ENCODE measurements around the gene STOX2.

DNA sequence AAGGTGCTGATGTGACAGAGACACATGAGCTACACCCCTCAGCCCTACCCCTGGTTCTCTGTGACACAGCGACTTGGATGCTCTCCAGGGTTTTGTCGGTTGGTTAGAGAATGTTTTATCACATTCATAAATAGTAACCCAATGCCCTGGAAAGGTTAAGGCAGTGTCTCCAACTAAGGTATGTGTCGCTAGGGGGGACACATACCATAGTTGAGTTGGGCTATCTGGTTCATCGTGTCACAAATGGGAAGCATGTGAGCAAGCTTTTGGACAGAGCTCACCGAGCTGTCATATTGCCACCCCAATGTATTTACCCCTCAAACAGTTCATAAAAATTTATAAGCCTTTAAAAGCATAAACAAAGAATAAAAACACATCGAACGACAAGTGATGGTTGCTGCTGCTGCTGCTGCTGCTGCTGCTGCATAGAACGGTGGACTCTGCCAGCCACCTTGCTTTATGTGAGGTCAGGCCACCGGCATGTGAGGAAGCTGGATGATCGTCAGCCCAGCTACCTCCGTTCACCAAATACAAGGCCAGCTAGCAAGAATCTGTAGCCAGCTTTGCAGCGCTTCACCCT lies 55.9 kb downstream of the STOX2 start:
- TF ChIP-seq, protein P1, sequence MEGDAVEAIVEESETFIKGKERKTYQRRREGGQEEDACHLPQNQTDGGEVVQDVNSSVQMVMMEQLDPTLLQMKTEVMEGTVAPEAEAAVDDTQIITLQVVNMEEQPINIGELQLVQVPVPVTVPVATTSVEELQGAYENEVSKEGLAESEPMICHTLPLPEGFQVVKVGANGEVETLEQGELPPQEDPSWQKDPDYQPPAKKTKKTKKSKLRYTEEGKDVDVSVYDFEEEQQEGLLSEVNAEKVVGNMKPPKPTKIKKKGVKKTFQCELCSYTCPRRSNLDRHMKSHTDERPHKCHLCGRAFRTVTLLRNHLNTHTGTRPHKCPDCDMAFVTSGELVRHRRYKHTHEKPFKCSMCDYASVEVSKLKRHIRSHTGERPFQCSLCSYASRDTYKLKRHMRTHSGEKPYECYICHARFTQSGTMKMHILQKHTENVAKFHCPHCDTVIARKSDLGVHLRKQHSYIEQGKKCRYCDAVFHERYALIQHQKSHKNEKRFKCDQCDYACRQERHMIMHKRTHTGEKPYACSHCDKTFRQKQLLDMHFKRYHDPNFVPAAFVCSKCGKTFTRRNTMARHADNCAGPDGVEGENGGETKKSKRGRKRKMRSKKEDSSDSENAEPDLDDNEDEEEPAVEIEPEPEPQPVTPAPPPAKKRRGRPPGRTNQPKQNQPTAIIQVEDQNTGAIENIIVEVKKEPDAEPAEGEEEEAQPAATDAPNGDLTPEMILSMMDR (IDR thresholded peaks at IDR 0.05): no peak
- no peak for TF ChIP-seq POLR2A (IDR thresholded peaks at IDR 0.05)

All from Peyer's patch (tissue), 4 donors.